Measurements from ENCODE around the gene ANAPC4. TPM values are rescaled to one million over a fixed set of nuclear protein-coding genes. Genes with fewer than 3 reads are reported as not detected.

ANAPC4 gene
- total RNA-seq, 2 experiments from 2014 or later: 33.4 to 37.6 TPM

DNA sequence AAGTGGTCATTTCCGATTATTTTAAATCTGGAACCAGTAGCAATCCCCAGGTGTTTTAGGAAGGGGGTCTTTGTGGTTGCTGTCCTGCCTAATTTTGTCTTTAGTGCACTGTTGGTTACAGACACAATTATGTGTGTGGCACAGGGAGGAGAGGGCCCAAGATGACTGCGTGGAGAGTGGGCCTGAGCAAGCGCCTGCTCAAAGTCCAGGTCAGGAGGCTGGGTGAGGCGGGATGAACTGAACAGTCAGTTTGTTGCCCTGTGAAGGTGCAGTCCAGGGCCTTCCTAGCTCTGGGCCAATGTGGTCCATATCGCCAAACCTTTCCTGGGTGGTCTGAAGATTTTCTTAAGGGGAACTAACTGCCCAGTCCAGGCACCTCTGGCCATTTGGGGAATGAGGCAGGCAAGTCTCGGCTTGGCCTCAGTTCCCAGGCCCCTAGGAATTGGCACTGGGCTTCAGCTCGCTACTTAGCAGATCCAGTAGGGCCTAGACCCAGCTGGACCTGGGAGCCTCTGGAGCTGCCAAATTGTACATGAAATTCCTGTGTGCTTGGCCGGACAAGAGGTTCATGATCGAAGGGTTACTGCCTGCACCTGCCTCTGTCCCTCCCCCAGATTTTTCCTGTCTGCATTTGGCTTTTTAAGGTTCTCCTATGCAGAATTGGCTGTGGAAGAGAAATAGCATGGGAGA, 47.6 kb downstream of the ANAPC4 start:
- CTCF ChIA-PET: no interaction called here
- POLR2A ChIA-PET: interaction anchor here (0.5 kb wide), 1 partner anchor 301 kb away, joined by 5 read pairs; no protein-coding TSS in a partner anchor

DNA sequence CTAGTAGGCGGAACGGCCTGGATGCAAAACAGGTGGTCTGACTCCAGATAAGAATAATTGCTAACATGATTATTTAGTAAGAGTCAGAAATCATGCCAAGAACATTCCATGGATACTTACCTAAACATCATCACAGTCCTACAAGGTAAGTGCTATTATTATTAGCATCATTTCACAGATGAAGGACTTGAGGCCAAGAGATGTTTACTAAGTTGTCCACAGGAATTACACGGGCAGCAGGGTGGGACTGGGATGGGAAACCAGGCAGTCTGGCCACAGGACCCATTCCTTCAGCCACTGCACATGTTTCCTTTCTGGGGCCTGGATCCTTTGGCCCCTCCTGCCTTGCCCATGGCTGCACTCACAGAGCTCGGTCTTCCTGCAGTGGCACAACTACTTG, 48.3 kb downstream of the ANAPC4 start:
- POLR2A ChIA-PET: no interaction called here
- CTCF ChIA-PET: no interaction called here

DNA sequence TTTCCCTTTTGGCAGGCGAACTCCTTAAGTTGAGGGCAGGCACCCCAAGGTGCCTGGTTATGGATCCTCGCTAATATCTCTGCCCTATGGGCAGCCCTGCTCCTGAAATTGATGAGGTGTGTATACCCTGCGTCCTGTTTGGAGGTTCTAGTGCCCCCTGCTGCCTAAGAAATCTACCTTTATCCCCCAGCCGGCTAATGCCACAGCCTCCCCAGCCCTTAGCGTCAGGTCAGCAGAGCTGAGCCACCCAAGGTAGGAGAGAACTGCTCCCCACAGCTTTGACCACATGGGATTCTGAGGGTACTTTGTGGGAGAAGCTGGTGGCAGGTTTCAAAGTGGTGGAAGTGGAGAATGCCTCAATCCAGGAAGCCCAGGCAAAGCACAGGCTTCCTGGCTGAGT, 50.8 kb downstream of the ANAPC4 start:
- CTCF ChIA-PET: interaction anchor here (0.9 kb wide), 1 partner anchor 14 kb away, joined by 3 read pairs; no protein-coding TSS in a partner anchor
- POLR2A ChIA-PET: no interaction called here

DNA sequence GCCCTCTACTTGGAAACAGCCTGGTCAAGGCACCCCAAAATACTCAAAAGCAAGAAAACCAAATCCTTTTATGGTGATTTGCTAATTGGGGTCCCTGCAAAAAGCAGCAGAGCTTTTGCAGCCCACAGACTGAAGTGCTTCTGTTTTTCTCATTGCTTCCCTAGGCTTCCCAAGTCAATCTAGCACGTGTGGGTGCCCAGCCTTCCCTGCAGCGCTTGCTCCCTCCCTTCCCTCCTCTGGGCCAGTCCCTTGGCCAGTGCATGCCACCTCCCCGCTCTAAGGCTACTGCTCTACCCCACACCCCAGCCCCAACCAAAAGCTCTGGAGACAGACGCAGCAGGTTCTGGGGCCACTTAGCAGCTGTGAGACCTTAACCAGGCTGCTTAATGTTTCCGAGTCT, 53.6 kb downstream of the ANAPC4 start:
- ChIA-PET CTCF (no interaction called here), POLR2A (no interaction called here)

GRCh38 chr4:25433966-25434827, 57.1 kb downstream of the ANAPC4 start:
- ChIA-PET CTCF (no interaction called here), POLR2A (no interaction called here)

- CTCF ChIA-PET: no interaction called here
- POLR2A ChIA-PET: no interaction called here
Measured at GRCh38 chr4:25437926-25438325, 60.9 kb downstream of the ANAPC4 start.

DNA sequence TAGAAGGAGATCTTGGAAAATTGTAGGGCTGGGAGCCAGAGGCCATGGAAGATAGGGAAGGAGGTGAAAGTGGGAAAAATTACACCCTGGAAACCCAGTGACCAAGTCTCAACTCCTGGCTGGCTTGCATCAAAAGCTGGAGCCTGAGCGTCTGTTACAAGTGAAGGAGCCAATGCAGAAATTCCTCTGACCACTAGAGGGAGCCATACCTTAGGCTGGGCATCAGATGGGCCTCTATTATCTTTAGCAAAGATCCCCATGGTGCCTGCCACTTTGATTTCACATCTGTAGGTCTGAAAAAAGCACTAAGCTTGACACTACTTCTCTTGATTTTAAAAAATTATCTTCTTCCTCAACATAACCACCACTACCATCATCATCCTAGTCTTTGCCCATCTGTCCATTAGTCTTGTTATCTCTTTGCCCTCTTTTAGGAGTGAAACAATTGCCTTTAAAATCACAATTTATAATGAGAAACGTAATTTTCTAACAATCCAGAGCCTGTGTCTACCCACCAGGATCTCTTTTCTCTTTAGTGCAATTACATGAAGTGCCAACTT, 62.9 kb downstream of the ANAPC4 start:
- POLR2A ChIA-PET: no interaction called here
- CTCF ChIA-PET: interaction anchor here (0.7 to 1.2 kb wide), 8 partner anchors 9 to 548 kb away, joined by 3 to 5 read pairs (median 3); no protein-coding TSS in a partner anchor

DNA sequence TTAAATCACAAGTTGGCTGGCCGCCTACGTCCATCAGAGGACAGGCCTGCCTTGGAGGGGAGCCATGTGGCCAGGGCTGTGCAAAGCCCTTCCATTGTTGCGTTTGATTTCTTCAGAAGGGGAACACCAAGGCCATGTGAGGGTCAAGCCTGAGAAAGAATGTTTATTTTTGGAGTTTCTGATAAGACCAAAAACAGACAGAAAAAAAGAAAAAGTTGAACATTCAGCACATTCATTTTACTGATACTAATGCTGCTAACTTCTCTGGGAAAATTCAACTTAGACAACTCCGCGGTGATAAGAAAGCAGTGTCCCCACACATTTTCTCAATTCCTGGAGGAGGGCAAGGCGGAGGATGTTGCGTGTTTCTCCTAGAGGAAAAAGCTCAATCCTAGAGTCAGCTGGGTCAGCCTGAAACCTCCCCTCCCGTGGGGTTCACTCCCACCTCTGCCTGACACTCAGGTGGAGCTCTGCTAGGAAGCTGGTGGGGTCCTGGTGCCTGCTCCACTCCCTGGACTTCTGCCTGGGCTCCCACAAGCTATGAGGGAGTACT, 63.5 kb downstream of the ANAPC4 start:
- POLR2A ChIA-PET: no interaction called here
- CTCF ChIA-PET: interaction anchor here (1.0 to 1.2 kb wide), 4 partner anchors 8 to 184 kb away, joined by 3 to 5 read pairs (median 3); no protein-coding TSS in a partner anchor

DNA sequence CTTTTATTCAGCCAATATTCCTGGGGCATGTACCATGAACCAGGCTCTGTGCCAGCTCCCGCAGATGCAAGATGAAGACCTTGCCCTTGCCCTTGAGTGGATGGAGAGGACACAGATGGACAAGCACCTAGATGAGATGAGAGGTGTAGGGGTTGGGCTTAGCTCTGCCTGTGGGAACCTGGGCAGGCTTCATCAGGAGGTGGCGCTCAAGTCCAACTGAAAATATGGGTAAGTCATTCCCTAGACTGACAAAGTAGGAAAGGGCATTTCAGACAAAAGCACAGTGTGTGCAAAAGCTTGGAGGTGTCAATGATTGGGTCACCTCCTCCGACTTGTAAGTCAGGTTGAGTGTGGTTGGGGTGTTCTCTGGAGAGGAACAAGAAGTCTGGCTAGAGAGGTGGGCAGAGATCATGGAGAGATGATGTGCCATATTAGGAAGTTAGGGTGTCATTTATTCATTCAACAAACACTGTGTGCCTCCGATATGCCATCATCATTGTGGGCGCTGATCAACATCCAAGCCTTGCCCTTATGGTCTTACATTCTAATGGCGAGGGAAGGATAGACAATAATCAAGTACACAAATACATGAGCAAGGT, 64.6 kb downstream of the ANAPC4 start:
- ChIA-PET CTCF (interaction anchor here (1.5 kb wide), 1 partner anchor 14 kb away, joined by 3 read pairs; no protein-coding TSS in a partner anchor), POLR2A (no interaction called here)

GRCh38 chr4:25442863-25443307, 65.8 kb downstream of the ANAPC4 start:
- CTCF ChIA-PET: interaction anchor here (1.0 kb wide), 1 partner anchor 21 kb away, joined by 3 read pairs; no protein-coding TSS in a partner anchor
- POLR2A ChIA-PET: no interaction called here

DNA sequence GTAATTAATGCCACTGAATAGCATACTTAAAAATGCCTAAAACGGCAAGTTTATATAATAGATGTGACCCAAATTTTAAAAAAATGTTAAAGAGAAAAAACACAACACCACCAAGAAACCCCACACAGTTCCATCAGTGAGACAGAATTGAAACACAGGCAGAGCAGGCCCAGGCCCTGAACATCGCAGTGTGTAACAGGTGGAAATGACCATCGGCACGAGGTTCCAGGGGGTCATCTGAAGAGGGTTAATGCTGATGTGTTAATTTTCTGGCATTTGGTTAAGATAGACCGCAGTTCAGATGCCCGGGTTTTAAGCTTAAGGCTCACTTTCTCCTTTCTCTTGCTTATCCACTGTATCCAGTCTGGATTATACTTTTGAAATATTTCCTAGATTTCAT, 66.8 kb downstream of the ANAPC4 start:
- POLR2A ChIA-PET: no interaction called here
- CTCF ChIA-PET: no interaction called here

GRCh38 chr4:25446611-25447010, 69.5 kb downstream of the ANAPC4 start:
- ChIA-PET CTCF (no interaction called here), POLR2A (no interaction called here)

DNA sequence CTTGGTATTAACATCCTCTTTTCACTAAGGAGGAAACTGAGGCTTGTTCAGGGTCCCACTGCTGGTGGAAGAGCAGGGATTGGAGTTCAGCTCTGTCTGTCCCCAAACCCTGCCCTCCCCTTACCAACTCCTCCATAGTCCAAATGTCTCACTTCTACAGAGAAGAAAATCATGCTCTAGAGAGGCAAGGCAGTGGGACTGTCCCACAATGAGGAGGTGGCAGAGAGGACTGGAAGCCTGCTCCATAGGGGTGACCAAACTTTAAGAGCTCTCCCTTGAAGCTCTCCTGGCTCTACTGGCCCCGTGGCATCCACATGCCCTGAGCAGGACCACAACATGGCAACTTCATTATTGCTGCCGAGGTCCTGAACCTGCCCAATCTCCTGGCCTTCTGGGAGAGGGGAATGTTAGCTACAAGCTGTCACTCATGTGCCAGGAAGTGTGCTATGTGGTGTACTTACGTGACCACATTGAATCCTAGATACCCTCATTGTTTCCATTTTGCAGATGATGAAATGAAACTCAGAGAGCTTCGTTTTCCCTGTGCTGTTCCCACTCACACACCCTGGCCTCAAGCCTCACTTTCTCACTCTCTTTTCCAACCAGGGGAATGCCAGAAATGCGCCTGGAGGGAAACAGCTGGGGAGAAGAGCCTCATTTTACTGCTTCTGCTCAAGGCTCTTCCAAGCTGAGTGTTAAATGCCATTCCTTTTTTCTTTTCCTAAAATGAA, 71.5 kb downstream of the ANAPC4 start:
- ChIA-PET CTCF (interaction anchor here (0.5 to 0.8 kb wide), 2 partner anchors 9 to 89 kb away, joined by 4 to 5 read pairs; no protein-coding TSS in a partner anchor), POLR2A (no interaction called here)

GRCh38 chr4:25449270-25449669, 72.2 kb downstream of the ANAPC4 start:
- CTCF ChIA-PET: no interaction called here

GRCh38 chr4:25449688-25450087, 72.6 kb downstream of the ANAPC4 start:
- CTCF ChIA-PET: no interaction called here
- POLR2A ChIA-PET: no interaction called here

More at GRCh38 chr4:25449270-25449669, 72.2 kb downstream of the ANAPC4 start:
- POLR2A ChIA-PET: no interaction called here

DNA sequence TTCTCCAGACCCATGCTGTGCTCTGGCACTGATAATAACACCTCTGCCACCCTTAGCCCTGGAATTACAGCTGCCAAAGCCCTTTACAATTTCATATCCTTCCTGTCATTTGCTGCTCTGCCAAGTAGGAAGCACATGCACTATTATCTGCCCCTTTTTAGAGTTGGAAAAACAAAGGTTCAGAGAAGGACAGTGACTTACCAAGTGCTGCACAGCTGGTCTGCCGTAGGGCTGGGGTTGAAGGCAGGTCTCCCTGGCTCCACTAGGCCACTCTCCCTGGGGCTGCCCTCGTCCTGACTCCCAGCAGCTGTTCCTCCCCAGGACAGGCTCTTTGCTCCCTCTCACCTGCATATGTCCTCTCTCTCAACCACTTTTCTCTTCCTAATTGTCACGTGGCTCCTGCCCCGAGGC, 73.4 kb downstream of the ANAPC4 start:
- ChIA-PET CTCF (no interaction called here), POLR2A (no interaction called here)

DNA sequence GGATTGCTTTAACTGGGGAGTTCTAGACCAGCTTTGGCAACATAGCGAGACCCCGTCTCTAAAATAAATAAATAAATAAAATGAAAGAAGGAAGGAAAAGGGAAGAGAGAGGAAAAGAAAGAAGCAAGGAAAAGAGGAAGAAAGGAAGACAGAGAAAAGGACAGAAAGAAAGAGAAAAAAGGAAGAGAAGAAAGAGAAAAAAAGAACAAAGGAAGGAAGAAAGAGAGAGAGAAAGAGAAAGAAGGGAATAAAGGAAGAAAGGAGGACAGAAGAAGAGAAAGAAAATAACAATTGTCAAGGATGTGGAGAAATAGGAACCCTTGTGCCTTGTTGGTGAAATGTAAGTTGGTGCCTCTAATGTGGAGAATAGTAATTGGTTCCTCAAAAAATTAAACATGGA, 74.6 kb downstream of the ANAPC4 start:
- CTCF ChIA-PET: no interaction called here
- POLR2A ChIA-PET: no interaction called here

- POLR2A ChIA-PET: no interaction called here
- CTCF ChIA-PET: no interaction called here
Measured at GRCh38 chr4:25452081-25452480, 75.0 kb downstream of the ANAPC4 start.

- ChIA-PET POLR2A (no interaction called here), CTCF (no interaction called here)
Measured at GRCh38 chr4:25454476-25454875, 77.4 kb downstream of the ANAPC4 start.

Data from activated CD8-positive, alpha-beta memory T cell treated with anti-CD3 and anti-CD28 coated beads for 36 hours (primary cell).